Measurements from ENCODE around the gene TSPY3.
"Not testable (repeated sequence)": the region's sequence is repeated elsewhere in the genome, so short reads cannot be mapped to it uniquely, and the experiment has no call there.

Gene TSPY3

GRCh38 chrY:9398121-9398520, at the start of gene TSPY3:
Gene TSPY3 (plus strand): TSS chrY:9398421. CDS start chrY:9398467, 46 bp downstream.
- DNase-seq (ENCODE audit: low read depth in 2 of 2): not testable (repeated sequence)

- DNase-seq (ENCODE audit: low read depth in 2 of 2): not testable (repeated sequence)
Measured at GRCh38 chrY:9357497-9357896, 40.7 kb upstream of the TSPY3 start, which contains the start of gene TSPY8. Gene TSPY8 (plus strand): TSS chrY:9357797. CDS start chrY:9357843, 46 bp downstream.

- not testable (repeated sequence) for DNase-seq (ENCODE audit: low read depth in 2 of 2)
Measured at GRCh38 chrY:9396527-9396926, 1.7 kb upstream of the TSPY3 start.
